Fibroblast of gingiva (primary cell): Measurements from ENCODE around the gene GRK5.

ENCODE experiments used
- DNase-seq: peaks from one replicate; pipeline ENCODE4 v3.0.0-alpha.2; 2011; ENCODE audit warnings: low read depth

GRK5 gene

DNA sequence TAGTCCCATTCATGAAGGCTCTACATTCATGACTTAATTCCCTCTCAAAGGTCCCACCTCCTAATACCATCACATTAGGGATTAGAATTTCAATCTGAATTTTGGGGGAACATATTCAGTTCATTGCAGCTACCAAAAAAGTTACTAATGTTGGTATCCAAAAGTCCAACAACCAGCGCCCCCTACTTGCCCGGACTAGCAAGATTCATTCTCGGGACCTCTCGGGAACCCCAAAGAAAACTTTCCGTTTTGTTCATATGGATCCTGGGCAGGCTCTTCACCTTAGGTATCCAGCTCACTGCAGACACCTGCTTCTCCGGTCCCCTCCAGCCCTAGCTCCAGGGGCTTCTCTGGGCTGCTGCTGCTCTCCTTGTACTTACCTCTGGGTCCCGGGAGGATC is 8.9 kb upstream of the GRK5 start:
- no peak for DNase-seq

- DNase-seq, result peak; percentile 82
Observed at GRCh38 chr10:119199231-119199992, 8.0 kb upstream of the GRK5 start.

- DNase-seq, result no peak
Observed at GRCh38 chr10:119201233-119201632, 6.1 kb upstream of the GRK5 start.

DNA sequence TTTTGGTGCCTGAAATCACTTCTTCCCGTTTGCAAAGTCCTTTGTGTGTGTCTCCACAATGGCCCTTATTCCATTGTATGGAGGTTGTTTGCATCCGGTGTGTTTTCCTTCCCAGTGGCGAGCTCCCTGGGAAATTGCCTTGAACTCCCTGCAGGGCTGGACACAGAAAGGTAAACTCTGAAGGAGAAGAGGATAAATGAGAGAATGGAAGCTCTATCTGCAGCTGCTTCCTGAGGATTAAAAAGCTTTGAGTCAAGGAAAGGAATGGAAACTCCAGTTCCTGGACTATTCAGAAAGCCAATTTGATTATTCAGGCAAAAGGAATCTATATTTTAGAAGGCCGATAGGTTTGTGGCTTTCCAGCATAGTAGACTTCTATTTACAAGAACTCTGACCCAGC is 4.4 kb upstream of the GRK5 start:
- no peak for DNase-seq

GRCh38 chr10:119205894-119206602 is 1.3 kb upstream of the GRK5 start:
- no peak for DNase-seq

DNA sequence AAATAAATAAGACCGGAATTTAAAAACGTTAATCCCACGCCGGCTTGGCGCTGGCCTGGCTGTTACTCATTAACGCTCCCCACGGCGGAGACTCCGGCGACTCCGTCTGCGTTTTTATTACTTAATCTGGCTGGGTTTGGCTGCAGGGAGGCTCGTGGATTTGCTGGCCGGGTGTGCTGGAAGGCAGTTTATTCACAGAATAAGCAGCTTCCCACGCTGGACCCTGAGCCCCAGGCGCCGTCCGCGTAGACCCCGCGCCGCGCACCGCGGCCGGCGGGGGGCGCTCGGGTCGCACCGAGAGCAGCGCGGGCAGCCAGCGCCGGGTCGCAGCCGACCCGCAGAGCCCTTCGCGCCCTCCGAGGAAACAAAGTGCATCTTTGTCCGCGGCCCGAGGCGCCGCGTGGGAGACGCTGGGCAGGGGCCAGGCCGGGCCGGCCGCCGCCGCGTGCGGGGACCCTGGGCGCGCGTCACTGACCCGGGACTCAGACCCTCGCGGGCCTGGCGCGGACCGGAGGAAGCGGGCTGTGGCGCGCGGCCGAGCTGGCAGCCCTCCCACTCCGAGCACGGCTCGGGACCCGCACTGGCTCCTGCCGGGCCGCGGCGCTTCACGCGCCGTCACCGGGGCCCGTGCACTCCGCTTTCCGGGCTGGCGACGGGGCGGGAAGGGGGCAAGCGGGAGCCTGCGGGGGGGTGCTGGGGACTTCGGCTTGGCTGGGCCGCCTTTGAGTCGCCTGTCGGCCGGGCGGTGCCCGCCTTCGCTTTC is 587 bp upstream of the GRK5 start:
- peak; percentile 45 for DNase-seq

DNA sequence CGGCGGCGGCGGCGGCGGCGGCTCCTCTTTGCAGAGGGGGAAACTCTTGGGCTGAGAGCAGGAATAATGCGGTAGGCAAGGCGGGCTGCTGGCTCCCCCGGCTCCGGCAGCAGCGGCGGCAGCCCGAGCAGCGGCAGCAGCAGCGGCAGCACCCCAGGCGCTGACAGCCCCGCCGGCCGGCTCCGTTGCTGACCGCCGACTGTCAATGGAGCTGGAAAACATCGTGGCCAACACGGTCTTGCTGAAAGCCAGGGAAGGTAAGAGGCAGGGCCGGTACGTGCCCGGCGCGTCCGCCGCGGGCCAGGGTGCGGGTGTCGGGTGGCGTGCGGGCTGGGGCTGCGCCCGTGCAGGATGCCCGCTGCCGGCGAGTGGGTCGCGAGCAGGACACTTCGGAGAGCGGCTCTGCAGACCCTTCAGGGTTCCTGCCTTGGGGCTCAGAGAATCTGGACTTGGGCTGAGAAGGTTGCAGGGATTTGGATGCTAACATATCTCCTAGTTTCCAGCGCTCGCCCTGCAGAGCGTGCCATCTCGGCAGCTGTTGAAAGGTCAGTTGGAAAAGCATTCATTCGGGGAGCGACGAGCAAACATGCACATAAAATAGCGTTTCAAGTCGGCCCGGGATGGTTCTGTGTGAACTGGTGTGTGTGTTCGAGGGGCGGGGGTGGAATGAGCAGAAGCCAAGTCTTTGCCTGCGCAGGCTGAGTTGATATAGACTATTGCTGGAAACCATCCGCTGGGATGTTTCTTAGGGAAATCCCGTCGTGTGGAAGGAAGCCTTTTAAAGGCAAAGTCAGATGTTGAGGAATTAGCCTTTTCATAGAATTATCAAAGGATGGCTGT is 562 bp downstream of the GRK5 start:
- peak; percentile 50 for DNase-seq

DNA sequence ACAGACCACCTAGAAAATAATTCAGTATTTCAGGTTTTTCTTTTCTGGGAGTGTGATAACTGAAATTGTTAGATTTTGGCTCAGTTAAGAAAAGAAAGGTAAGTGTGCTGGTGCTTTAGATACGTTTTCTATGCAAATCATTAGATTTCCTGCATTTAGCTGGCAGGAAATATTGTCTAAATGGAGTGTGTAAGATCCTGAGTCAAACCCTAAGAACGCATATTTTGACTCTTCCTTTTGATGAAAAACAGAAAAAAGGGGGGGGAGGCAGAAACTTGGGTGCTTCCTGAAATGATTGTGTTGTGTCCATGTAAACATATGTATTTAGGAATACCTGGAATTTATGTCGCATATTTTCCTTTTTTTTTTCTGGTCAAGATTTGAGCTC is 1.2 kb downstream of the GRK5 start:
- peak; percentile 31 for DNase-seq

- peak; percentile 71 for DNase-seq
Observed at GRCh38 chr10:119209035-119209735, 1.8 kb downstream of the GRK5 start.

GRCh38 chr10:119209736-119210355 is 2.5 kb downstream of the GRK5 start:
- peak; percentile 15 for DNase-seq

DNA sequence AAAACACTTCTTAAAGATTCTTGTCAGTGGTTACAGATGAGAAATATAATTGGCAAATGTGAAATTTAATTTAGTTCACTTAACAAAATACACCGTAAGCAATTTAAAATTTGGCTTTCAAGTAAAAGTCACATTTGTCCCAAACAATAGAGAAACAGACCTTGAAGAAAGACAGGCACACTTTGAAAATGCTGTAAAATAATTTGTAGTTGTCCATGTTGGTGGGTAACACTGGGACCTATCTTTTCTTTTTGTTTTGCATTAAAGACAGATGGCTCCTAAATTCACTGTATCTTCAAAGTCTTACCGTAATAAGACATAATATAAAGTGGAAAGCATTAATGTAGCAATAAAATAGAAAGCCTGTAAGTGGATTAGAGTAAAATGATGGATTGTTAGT is 3.3 kb downstream of the GRK5 start:
- DNase-seq, result no peak

DNA sequence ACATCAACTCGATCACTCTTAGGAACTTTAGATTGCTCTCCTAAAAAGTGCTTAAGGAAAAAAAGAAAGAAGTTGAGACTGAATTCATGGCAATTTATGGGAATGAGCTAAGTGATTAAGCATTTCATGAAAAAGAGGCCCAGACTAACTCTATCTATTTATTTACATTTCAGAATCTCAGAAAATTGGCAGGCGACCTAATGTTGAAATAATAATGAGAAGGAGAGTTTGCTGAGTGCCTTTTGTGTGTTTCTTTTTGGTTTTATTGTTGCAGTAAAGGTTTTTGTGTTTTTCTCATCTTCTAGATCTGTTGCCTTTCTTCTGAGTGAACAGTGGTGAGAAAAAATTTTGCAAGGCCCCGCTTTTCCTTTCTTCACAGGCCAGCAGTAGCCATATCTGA is 3.8 kb downstream of the GRK5 start:
- peak; percentile 90 for DNase-seq

GRCh38 chr10:119211625-119212441 is 4.5 kb downstream of the GRK5 start:
- no peak for DNase-seq

GRCh38 chr10:119215371-119215770 is 8.0 kb downstream of the GRK5 start:
- DNase-seq, result no peak

- no peak for DNase-seq
Observed at GRCh38 chr10:119216127-119216526, 8.8 kb downstream of the GRK5 start.

GRCh38 chr10:119217401-119217800 is 10.0 kb downstream of the GRK5 start:
- no peak for DNase-seq

GRCh38 chr10:119217991-119218490 is 10.7 kb downstream of the GRK5 start:
- DNase-seq, result peak; percentile 77

GRCh38 chr10:119219871-119220270 is 12.5 kb downstream of the GRK5 start:
- peak; percentile 92 for DNase-seq

- peak; percentile 46 for DNase-seq
Observed at GRCh38 chr10:119221201-119221600, 13.8 kb downstream of the GRK5 start.

DNA sequence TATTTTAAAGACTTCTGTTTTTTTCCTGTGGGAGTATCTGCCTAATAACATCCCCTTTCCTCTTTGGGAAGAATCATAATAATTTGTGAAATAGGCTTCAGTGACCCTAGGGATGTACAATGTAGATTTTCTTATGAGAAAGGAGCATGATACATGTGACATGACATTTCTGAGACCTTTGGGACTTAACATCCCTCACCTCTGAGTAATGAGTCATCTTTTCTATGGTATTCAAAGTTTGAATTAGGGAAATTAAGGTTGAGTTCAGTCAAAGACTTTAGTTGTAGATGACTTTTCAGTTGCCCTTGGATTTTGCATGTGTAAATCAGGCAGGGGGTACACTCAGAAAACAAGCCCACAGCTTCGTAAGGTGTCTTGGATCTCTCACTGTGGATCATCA is 14.3 kb downstream of the GRK5 start:
- DNase-seq, result no peak
